ENCODE measurements around the gene ABHD15.

Gene ABHD15

DNA sequence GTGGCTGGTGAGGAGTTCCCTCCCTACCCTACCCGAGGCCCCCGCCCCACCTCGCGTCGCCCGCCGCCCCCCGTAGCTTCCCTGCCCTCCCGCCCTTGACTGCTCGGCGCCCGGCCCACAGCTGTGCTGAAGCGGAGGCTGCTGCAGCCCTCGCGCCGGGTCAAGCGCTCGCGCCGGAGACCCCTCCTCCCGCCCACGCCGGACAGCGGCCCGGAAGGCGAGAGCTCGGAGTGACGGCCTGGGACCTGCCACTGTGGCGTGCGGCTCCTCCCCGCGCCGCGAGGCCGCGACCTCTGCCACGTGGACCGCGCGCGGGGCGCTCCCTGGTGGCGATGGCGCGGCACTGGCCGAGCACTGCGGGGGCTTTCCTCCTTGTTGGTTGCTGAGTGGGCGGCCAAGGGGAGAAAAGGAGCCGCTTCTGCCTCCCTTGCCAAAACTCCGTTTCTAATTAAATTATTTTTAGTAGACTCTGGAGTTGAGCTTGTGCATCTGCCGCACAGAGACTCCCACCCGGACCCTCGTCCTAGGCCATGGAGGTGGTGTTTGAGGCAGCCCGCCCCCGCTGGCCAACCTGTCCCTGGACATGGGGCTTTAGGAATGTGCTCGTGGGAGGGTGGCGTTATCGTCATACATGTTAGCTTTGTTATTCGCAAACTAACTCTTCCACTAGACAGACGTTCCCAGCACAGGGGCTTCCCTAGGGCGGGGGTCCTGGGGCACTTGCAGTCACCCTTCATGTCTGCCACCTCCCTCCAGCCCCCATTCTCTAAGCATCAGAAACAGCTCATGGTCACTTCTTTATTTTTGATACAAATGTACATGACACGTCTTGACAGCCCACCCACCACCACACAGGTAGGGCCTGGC, 6.1 kb upstream of the ABHD15 start:
- H3K4me3 ChIP-seq (ENCODE audit: low read depth, low read length), result no peak overlapping the region
- no peaks in the 10 kb centered on the region for H3K27me3 ChIP-seq (ENCODE audit: insufficient read depth, low read length)
- H3K27ac ChIP-seq (ENCODE audit: low read depth, low read length), result no peak overlapping the region
- no peak overlapping the region for H2AFZ ChIP-seq (ENCODE audit: low read length, unreplicated experiment)
- no peaks in the 10 kb centered on the region; the same call in 1 of the 2 replicates for H3K36me3 ChIP-seq (ENCODE audit: insufficient read depth, low read length)
- peaks cover 16% of the 10 kb centered on the region for H3K4me1 ChIP-seq (ENCODE audit: control insufficient read depth, insufficient read depth, low read length, unreplicated experiment)
- H3K79me2 ChIP-seq (ENCODE audit: control insufficient read depth, insufficient read depth, low read length, unreplicated experiment), result no peaks in the 10 kb centered on the region

DNA sequence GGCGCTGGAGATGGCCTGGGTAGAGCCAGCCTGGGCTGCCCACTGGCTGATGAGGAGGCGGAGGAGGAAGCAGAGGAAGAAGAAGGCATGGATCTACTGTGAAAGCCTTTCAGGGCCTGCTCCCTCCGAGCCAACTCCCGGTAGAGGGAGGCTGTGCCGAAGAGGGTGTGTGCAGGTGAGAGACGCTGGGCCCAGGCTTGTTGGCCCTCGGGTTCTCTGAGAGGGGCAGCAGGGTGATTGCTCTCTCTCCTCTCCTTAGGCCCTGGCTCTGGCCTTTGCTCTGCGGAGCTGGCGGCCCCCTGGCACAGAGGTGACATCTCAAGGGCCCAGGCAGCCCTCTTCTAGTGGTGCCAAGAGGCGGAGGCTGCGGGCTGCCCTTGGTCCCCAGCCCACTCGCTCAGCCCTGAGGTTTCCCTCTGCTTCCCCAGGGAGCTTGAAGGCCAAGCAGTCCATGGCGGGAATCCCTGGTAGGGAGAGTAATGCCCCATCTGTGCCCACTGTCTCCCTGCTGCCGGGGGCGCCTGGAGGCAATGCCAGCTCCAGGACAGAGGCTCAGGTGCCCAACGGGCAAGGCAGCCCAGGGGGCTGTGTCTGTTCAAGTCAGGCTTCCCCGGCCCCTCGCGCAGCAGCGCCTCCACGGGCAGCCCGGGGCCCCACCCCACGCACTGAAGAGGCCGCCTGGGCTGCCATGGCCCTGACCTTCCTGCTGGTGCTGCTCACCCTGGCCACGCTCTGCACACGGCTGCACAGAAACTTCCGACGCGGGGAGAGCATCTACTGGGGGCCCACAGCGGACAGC, 5.2 kb upstream of the ABHD15 start:
- Histone ChIP-seq H3K27me3 (ENCODE audit: insufficient read depth, low read length) (no peaks in the 10 kb centered on the region), H3K4me1 (ENCODE audit: control insufficient read depth, insufficient read depth, low read length, unreplicated experiment) (peaks cover 10% of the 10 kb centered on the region), H3K27ac (ENCODE audit: low read depth, low read length) (no peak overlapping the region), H3K79me2 (ENCODE audit: control insufficient read depth, insufficient read depth, low read length, unreplicated experiment) (no peaks in the 10 kb centered on the region), H3K36me3 (ENCODE audit: insufficient read depth, low read length) (no peaks in the 10 kb centered on the region), H2AFZ (ENCODE audit: low read length, unreplicated experiment) (no peak overlapping the region), H3K4me3 (ENCODE audit: low read depth, low read length) (no peak overlapping the region)

DNA sequence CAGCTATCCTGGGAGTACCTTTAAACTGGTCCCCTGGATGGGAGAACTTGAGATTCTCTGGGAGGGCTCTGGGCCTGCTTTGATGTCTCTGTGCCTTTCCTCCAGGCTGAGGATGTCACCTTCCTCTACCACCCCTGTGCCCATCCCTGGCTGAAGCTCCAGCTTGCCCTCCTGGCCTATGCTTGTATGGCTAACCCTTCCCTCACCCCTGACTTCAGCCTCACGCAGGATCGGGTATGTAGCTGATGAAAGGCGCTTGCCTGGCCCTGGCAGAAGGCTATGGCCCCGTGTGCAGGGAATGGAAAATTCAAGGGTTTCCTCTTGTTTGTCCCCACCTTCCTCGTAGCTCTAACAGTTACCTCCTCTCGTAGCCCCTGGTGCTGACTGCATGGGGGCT, 4.6 kb upstream of the ABHD15 start:
- Histone ChIP-seq H3K27ac (ENCODE audit: low read depth, low read length) (no peak overlapping the region), H3K36me3 (ENCODE audit: insufficient read depth, low read length) (no peaks in the 10 kb centered on the region), H3K4me1 (ENCODE audit: control insufficient read depth, insufficient read depth, low read length, unreplicated experiment) (peaks cover 10% of the 10 kb centered on the region)

DNA sequence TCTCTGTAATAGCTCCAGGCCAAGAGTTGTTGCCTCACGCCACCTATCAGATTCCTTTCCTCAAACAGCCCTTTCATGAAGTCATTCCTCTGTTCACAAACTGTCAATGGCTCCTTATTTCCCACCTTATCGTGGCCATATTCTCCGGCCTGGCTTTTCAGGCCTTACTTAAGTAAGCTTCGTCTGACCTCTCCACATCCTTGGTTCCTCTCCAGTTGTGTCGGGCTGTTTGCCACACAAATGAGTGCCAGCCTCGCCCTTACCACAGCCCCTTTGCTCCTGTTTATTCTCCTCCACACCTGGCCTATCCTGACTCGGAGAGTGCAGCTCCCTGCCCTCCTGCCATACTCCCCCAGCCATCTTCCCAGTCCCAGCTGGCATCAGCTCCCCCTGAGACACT, 3.7 kb upstream of the ABHD15 start:
- no peak overlapping the region for H3K27ac ChIP-seq (ENCODE audit: low read depth, low read length)
- H3K4me1 ChIP-seq (ENCODE audit: control insufficient read depth, insufficient read depth, low read length, unreplicated experiment), result peaks cover 18% of the 10 kb centered on the region
- no peaks in the 10 kb centered on the region for H3K27me3 ChIP-seq (ENCODE audit: insufficient read depth, low read length)
- H3K36me3 ChIP-seq (ENCODE audit: insufficient read depth, low read length), result no peaks in the 10 kb centered on the region
- no peak overlapping the region for H2AFZ ChIP-seq (ENCODE audit: low read length, unreplicated experiment)
- no peak overlapping the region for H3K4me3 ChIP-seq (ENCODE audit: low read depth, low read length)
- no peaks in the 10 kb centered on the region for H3K79me2 ChIP-seq (ENCODE audit: control insufficient read depth, insufficient read depth, low read length, unreplicated experiment)

More for the DNA sequence above, 4.6 kb upstream of the ABHD15 start:
- Histone ChIP-seq H3K27me3 (ENCODE audit: insufficient read depth, low read length) (no peaks in the 10 kb centered on the region), H2AFZ (ENCODE audit: low read length, unreplicated experiment) (no peak overlapping the region), H3K79me2 (ENCODE audit: control insufficient read depth, insufficient read depth, low read length, unreplicated experiment) (no peaks in the 10 kb centered on the region), H3K4me3 (ENCODE audit: low read depth, low read length) (no peak overlapping the region)

DNA sequence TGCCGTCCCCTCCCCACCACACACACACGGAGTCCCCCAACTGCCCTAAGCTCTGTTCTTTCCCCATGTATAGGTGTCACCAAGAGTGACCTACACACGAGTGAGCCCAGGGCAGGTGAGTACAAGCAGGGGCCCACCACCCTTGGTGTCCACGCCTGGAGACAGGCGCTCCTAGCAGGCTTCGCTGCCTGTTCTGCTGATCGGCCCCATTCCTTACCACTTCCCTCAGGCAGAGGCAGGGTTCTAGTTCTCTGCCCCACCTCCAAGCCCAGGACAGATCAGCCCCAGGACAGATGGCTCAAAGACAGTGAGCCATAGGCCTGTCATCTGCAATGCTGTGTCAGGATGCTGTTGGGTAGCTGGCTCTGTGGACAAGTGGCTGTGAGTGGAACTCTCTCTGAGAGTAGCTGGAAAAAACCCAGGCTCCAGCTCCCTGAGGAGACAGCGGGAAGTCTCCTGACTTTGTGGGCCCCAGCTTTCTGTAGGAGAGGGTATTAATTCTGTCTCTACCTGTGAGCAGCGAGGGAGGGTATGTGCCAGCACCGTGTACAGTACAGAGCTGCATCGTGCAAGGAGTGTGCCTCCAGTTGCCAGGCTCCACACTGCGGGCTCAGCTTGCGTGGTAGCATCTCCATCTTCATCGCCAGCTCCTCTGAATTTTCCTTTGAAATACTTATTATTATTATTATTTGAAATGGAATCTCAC, 2.6 kb upstream of the ABHD15 start:
- H2AFZ ChIP-seq (ENCODE audit: low read length, unreplicated experiment), result no peak overlapping the region
- no peaks in the 10 kb centered on the region for H3K27me3 ChIP-seq (ENCODE audit: insufficient read depth, low read length)
- H3K27ac ChIP-seq (ENCODE audit: low read depth, low read length), result no peak overlapping the region
- no peaks in the 10 kb centered on the region for H3K36me3 ChIP-seq (ENCODE audit: insufficient read depth, low read length)
- no peaks in the 10 kb centered on the region for H3K79me2 ChIP-seq (ENCODE audit: control insufficient read depth, insufficient read depth, low read length, unreplicated experiment)
- peak overlapping the region; percentile 85 for H3K4me3 ChIP-seq (ENCODE audit: low read depth, low read length)
- H3K4me1 ChIP-seq (ENCODE audit: control insufficient read depth, insufficient read depth, low read length, unreplicated experiment), result peaks cover 18% of the 10 kb centered on the region

DNA sequence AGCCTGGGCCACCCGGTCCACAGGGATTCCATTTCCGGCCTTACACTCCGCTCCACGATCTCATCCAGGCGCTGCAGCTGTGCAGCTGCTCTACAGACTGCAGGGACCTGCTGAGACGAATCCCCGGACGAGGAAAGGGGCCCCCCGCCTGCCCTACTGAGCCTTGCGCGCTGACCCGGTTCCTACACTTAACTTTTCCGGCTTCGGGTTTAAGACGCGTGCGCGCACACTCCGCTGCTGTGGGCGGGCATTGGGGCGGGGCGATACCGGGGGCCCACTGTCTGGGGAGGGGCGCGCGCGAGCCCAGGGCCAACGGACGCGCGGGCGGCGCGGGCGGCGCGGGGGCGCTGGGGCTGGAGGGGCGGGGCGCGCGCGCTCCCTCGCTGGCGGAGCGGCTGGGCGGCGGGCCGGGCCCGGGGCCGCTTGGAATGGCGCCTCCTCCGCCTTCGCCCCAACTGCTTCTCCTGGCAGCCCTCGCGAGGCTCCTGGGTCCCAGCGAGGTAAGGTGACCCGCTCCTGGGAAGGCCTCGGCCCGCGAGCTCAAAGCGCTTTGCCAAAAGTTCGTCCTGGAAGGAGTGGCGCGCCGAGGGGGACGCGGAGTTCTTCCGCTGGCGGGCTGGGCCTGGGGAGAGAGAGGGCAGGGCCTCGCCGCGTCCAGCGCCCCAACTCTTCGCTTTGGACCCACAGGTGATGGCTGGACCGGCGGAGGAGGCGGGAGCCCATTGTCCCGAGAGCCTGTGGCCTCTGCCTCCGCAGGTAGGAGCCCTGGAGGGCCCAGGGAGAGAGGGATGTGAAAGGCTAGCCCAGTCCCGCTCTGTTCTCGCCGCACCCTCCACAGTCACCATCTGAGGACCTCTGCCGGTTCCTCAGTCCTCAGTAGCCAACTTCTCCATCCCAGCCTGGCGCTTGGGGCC, 1.8 kb upstream of the ABHD15 start, which contains the start of gene TP53I13:
Gene TP53I13, plus strand, starts transcription at position 371 of the 914 bp plus-strand sequence. Its CDS starts 58 bp downstream, at position 429.
- H2AFZ ChIP-seq (ENCODE audit: low read length, unreplicated experiment), result peak within 1 kb of the TSS; percentile 83
- H3K27ac ChIP-seq (ENCODE audit: low read depth, low read length), result peak within 1 kb of the TSS; percentile 15; the same call in 1 of the 2 replicates
- peaks cover 18% of the 10 kb centered on the region for H3K4me1 ChIP-seq (ENCODE audit: control insufficient read depth, insufficient read depth, low read length, unreplicated experiment)
- peak within 1 kb of the TSS; percentile 86 for H3K4me3 ChIP-seq (ENCODE audit: low read depth, low read length)
- H3K27me3 ChIP-seq (ENCODE audit: insufficient read depth, low read length), result no peaks in the 10 kb centered on the region
- no peaks in the 10 kb centered on the region for H3K79me2 ChIP-seq (ENCODE audit: control insufficient read depth, insufficient read depth, low read length, unreplicated experiment)
- no peaks in the 10 kb centered on the region for H3K36me3 ChIP-seq (ENCODE audit: insufficient read depth, low read length)

DNA sequence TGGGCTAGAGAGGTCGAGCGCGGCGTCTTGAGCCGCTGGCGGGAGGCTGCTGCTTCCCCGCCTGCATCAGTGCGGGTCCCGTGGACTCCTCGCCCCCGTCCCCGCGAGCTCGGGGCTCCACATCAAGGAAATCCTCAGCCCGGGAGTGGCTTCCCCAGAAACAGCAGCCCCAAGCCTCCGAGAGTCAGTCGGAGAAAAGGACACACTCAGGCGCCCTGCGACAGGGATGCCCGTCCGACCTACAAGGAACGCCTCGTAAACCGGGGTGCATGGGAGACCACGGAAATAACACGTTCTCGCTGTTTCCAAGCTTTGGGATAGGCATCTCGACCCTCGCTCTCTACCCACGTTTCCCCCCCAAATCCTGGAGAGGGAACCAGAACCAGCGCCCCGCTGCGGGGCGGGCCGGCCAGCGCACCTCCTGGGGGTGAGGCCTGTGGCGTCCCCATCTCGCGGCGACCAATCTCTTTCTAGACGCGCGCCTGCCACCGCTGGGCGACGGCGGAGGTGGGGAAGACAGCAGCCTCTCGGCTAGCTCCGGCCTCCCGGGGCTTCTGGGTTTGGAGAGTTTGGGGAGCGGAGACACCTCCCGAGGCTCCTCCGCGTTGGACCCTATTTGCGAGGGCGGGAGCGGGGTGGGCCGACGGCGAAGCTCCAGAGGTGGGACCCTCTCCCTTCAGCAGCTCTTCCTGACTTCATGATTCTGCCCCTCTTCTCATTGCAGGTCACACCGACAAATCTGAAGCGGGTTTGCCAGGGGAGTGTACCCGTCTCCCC, 905 bp upstream of the ABHD15 start:
- Histone ChIP-seq H2AFZ (ENCODE audit: low read length, unreplicated experiment) (peak overlapping the region; percentile 83), H3K27ac (ENCODE audit: low read depth, low read length) (peak overlapping the region; percentile 15; the same call in 1 of the 2 replicates), H3K4me3 (ENCODE audit: low read depth, low read length) (peak overlapping the region; percentile 86), H3K4me1 (ENCODE audit: control insufficient read depth, insufficient read depth, low read length, unreplicated experiment) (peaks cover 18% of the 10 kb centered on the region), H3K27me3 (ENCODE audit: insufficient read depth, low read length) (no peaks in the 10 kb centered on the region), H3K79me2 (ENCODE audit: control insufficient read depth, insufficient read depth, low read length, unreplicated experiment) (no peaks in the 10 kb centered on the region), H3K36me3 (ENCODE audit: insufficient read depth, low read length) (no peaks in the 10 kb centered on the region)

DNA sequence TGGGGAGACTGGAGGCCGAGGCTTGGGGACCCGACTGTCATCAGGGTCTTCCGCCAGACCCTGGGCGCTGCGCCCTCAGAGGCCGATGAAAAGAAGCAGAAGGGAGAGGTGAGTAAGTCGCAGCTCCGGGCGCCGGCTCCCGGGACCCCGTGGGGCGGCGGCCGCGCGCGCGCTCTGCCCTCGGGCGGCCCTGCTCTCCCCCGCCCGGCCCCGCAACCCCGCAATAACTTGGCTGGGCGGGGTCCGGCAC, 392 bp upstream of the ABHD15 start:
- Histone ChIP-seq H3K36me3 (ENCODE audit: insufficient read depth, low read length) (no peaks in the 10 kb centered on the region), H3K27me3 (ENCODE audit: insufficient read depth, low read length) (no peaks in the 10 kb centered on the region), H3K4me1 (ENCODE audit: control insufficient read depth, insufficient read depth, low read length, unreplicated experiment) (peaks cover 15% of the 10 kb centered on the region), H3K4me3 (ENCODE audit: low read depth, low read length) (peak overlapping the region; percentile 86), H3K79me2 (ENCODE audit: control insufficient read depth, insufficient read depth, low read length, unreplicated experiment) (no peaks in the 10 kb centered on the region), H3K27ac (ENCODE audit: low read depth, low read length) (0 out of 2 replicates have a peak overlapping the region, but pooled peaks have one; percentile 15), H2AFZ (ENCODE audit: low read length, unreplicated experiment) (peak overlapping the region; percentile 83)

DNA sequence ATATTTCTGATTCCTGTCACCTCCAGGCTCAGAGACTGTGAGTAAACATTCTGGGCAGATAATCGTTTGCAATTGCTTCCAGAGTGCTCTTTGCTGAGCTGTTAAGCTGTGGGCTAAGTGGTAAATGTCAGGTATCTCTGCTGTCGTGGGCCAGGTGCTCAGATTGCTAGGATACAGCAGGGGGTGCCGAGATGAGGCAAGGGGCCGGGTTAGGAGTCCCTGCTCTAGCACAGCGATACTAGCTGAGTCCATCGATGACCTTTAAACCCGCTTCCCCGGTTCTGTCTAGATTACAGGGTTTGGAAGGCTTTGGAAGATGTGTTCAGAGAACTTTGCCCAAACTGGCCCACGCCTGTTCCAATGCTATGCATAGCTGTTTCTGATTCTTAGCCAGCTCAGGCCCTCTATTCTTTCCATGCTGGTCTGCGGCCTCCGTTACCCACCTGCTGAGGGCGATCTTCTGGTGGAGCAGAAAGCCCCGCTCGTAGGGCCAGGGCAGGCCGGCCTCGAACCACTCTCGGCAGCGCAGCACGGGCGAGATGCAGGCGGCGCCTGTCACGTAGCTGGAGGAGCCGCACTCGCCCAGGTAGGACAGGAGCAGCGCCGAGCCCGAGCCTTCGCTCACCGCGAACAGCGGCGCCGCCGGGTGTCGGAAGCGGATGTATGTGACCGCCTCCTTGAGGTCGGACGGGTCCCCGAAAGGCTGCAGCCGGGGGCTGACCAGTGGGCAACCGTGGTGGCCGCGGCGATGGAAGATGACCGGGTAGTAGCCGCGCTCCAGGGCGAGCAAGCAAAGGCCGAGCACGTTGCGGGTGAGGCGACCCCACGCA, 979 bp downstream of the ABHD15 start:
- Histone ChIP-seq H2AFZ (ENCODE audit: low read length, unreplicated experiment) (peak overlapping the region; percentile 75), H3K36me3 (ENCODE audit: insufficient read depth, low read length) (no peaks in the 10 kb centered on the region), H3K79me2 (ENCODE audit: control insufficient read depth, insufficient read depth, low read length, unreplicated experiment) (no peaks in the 10 kb centered on the region), H3K27me3 (ENCODE audit: insufficient read depth, low read length) (no peaks in the 10 kb centered on the region), H3K4me3 (ENCODE audit: low read depth, low read length) (peak overlapping the region; percentile 86), H3K27ac (ENCODE audit: low read depth, low read length) (no peak overlapping the region), H3K4me1 (ENCODE audit: control insufficient read depth, insufficient read depth, low read length, unreplicated experiment) (peaks cover 14% of the 10 kb centered on the region)

Measured in ACC112 (cell line).